ENCODE results near the gene TRAPPC3. TPM values are rescaled to one million over a fixed set of nuclear protein-coding genes. Genes with fewer than 3 reads are reported as not detected.
"Not testable (repeated sequence)": the region's sequence is repeated elsewhere in the genome, so short reads cannot be mapped to it uniquely, and the experiment has no call there.

Gene TRAPPC3
- total RNA-seq (2014; rRNA removed): 119 and 236 TPM in 2 replicates
- Bru-seq, nascent RNA: percentile 80 among the genes with signal in this experiment
- percentile 93 among the genes with signal in this experiment for BruChase-seq, experiment 1, labeled RNA remaining after a 6-hour chase
- percentile 89 among the genes with signal in this experiment for BruChase-seq, experiment 2, labeled RNA remaining after a 2-hour chase
- long read RNA-seq, transcript TRAPPC3-202 (5 exons, 1,056 nt): minor isoform, 11 of 77 reads
- long read RNA-seq, transcript TRAPPC3-204 (5 exons, 1,265 nt): major isoform, 52 of 77 reads
- long read RNA-seq, partial matches to known transcripts: 3 of 77 reads
- long read RNA-seq, other reads (novel, unspliced or antisense): 10 of 77 reads

DNA sequence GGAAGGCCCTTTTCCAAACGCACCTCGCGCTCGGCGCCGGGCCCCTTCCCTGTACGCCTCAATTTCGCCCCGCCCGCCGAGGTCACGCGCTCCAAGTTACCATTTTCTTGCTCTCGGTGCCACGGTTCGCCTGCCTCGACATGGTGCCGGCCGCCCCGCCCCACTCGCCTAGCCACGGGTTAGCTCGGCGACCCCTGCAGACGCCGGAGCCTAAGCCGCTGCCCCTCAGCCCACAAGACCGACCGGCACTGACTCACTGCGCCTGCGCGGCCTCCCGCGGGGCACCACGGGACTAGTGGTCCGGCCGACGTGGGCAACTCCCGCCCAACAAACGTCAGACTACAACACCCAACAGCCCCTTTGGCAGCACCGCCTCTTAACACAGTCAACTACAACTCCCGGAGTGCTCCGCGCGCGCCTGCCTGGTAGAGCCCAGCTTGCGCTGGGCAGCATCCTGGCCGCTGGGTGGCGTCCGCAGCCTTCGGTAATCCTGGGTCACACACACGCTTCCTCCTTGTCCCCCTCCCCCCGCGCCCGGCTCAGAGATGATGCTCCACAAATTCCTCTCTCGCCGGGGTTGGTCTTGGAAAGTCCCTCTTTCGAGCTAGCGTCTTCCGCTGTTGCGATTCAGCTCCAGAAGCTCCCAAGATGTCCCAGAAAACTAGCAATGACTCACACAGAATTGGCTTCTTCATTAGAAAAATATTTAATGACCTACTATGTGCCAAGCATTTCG is at the start of gene TRAPPC3:
TRAPPC3 (minus strand) TSS at position 250 of the 736 bp plus-strand sequence; CDS start at position 142, 108 bp downstream.
- peaks cover 44% of the 10 kb centered on the region for H3K79me2 ChIP-seq (ENCODE audit: low read length)
- H3K27ac ChIP-seq (ENCODE audit: low read length): peak within 1 kb of the TSS; percentile 96
- ChIA-PET CTCF (interaction anchor here (0.6 to 1.8 kb wide), 14 partner anchors 13 to 194 kb away, joined by 3 to 31 read pairs (median 4); partner anchors contain the start of genes SH3D21 and THRAP3), POLR2A (ENCODE audit: unreplicated experiment) (interaction anchor here (0.6 to 1.0 kb wide), 6 partner anchors 10 to 150 kb away, joined by 3 to 14 read pairs (median 3); no protein-coding TSS in a partner anchor)
- peak within 1 kb of the TSS; percentile 94 for H3K4me3 ChIP-seq (ENCODE audit: low read length)
- no peaks in the 10 kb centered on the region for H3K9me2 ChIP-seq (replicated peaks; ENCODE audit: low read length)
- no peaks in the 10 kb centered on the region for H3K9me3 ChIP-seq (ENCODE audit: low read length)
- peak; percentile 86 for ATAC-seq
- BruUV-seq (replicated peaks): no TSS peak
- H3K4me2 ChIP-seq (ENCODE audit: low read length): peak within 1 kb of the TSS; percentile 92
- H3K9ac ChIP-seq (ENCODE audit: low read length): peak within 1 kb of the TSS; percentile 89
- H3K4me1 ChIP-seq (ENCODE audit: insufficient read depth, low read length): peaks cover 27% of the 10 kb centered on the region
- 0 out of 2 replicates have a peak, but pooled peaks cover 7% of the 10 kb centered on the region for H4K20me1 ChIP-seq (ENCODE audit: low read length)
- intact Hi-C loops (cut with micrococcal nuclease): loop anchor here (1.0 to 5.0 kb wide), 6 partner anchors 12 to 136 kb away; partner anchors contain the start of gene THRAP3
- no peaks in the 10 kb centered on the region for H3F3A ChIP-seq (ENCODE audit: low read length, unreplicated experiment)
- DNase-seq: peak; percentile 99
- TF ChIP-seq EZH2phosphoT487 (IDR thresholded peaks at IDR 0.05; ENCODE audit: borderline replicate concordance, low read length): no peak
- peak; percentile 96 for TF ChIP-seq CTCF (conservative IDR thresholded peaks at IDR 0.05; ENCODE audit: low read depth, low read length)
- H3K36me3 ChIP-seq (ENCODE audit: low read depth, low read length): 0 out of 2 replicates have a peak, but pooled peaks cover 4% of the 10 kb centered on the region
- peak within 1 kb of the TSS; percentile 76 for H2AFZ ChIP-seq (ENCODE audit: low read length)
- H3K27me3 ChIP-seq (ENCODE audit: low read length): no peaks in the 10 kb centered on the region

GRCh38 chr1:36198641-36199040 is 49.4 kb upstream of the TRAPPC3 start:
- no peaks in the 10 kb centered on the region for H3K27me3 ChIP-seq (ENCODE audit: low read length)
- no peak overlapping the region for H3K9ac ChIP-seq (ENCODE audit: low read length)
- H3K9me2 ChIP-seq (replicated peaks; ENCODE audit: low read length): no peaks in the 10 kb centered on the region
- H3K36me3 ChIP-seq (ENCODE audit: low read depth, low read length): no peaks in the 10 kb centered on the region
- CTCF ChIA-PET: no interaction called here
- no peaks in the 10 kb centered on the region for H3F3A ChIP-seq (ENCODE audit: low read length, unreplicated experiment)
- H3K4me2 ChIP-seq (ENCODE audit: low read length): no peak overlapping the region
- TF ChIP-seq EZH2phosphoT487 (IDR thresholded peaks at IDR 0.05; ENCODE audit: borderline replicate concordance, low read length) (no peak), EZH2 (IDR thresholded peaks at IDR 0.05; ENCODE audit: low read length, unreplicated experiment) (no peak), CTCF (conservative IDR thresholded peaks at IDR 0.05; ENCODE audit: low read depth, low read length) (no peak)
- no peaks in the 10 kb centered on the region for H3K79me2 ChIP-seq (ENCODE audit: low read length)
- no peak overlapping the region for H3K27ac ChIP-seq (ENCODE audit: low read length)
- no TSS peak for BruUV-seq (replicated peaks)
- intact Hi-C loops (cut with micrococcal nuclease): no loop called here
- H3K9me3 ChIP-seq (ENCODE audit: low read length): no peaks in the 10 kb centered on the region
- ATAC-seq (no peak), DNase-seq (no peak)
- no peak overlapping the region for H2AFZ ChIP-seq (ENCODE audit: low read length)
- H4K20me1 ChIP-seq (ENCODE audit: low read length): no peaks in the 10 kb centered on the region
- POLR2A ChIA-PET (ENCODE audit: unreplicated experiment): no interaction called here
- no peak overlapping the region for H3K4me3 ChIP-seq (ENCODE audit: low read length)
- peaks cover 13% of the 10 kb centered on the region; the same call in 1 of the 2 replicates for H3K4me1 ChIP-seq (ENCODE audit: insufficient read depth, low read length)

DNA sequence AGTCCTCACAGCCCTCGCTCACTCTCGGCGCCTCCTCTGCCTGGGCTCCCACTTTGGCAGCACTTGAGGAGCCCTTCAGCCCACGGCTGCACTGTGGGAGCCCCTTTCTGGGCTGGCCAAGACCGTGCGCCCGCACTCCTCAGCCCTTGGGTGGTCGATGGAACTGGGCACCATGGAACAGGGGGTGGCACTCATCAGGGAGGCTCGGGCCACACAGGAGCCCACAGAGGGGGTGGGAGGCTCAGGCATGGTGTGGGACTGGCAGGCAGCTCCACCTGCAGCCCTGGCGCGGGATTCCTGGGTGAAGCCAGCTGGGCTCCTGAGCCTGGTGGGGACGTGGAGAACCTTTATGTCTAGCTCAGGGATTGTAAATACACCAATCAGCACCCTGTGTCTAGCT is 47.5 kb upstream of the TRAPPC3 start:
- H2AFZ ChIP-seq (ENCODE audit: low read length); DNase-seq; H3K4me2 ChIP-seq (ENCODE audit: low read length); H4K20me1 ChIP-seq (ENCODE audit: low read length); BruUV-seq (replicated peaks); H3K79me2 ChIP-seq (ENCODE audit: low read length); intact Hi-C loops (cut with micrococcal nuclease); ATAC-seq; H3K4me3 ChIP-seq (ENCODE audit: low read length); H3K9me3 ChIP-seq (ENCODE audit: low read length); H3K9me2 ChIP-seq (replicated peaks; ENCODE audit: low read length); H3K36me3 ChIP-seq (ENCODE audit: low read depth, low read length); H3F3A ChIP-seq (ENCODE audit: low read length, unreplicated experiment); POLR2A ChIA-PET (ENCODE audit: unreplicated experiment); H3K27me3 ChIP-seq (ENCODE audit: low read length); H3K27ac ChIP-seq (ENCODE audit: low read length); H3K9ac ChIP-seq (ENCODE audit: low read length): not testable (repeated sequence)
- CTCF ChIA-PET: interaction anchor here (0.6 kb wide), 1 partner anchor 8 kb away, joined by 3 read pairs; no protein-coding TSS in a partner anchor
- H3K4me1 ChIP-seq (ENCODE audit: insufficient read depth, low read length): peaks cover 13% of the 10 kb centered on the region; the same call in 1 of the 2 replicates
